NCI-H774 (cell line): ENCODE data around the gene ALK.

ENCODE experiments used
- DNase-seq: peaks from one replicate; lab custom pipeline; 2025; lab: John Stamatoyannopoulos, UW

Gene ALK

DNA sequence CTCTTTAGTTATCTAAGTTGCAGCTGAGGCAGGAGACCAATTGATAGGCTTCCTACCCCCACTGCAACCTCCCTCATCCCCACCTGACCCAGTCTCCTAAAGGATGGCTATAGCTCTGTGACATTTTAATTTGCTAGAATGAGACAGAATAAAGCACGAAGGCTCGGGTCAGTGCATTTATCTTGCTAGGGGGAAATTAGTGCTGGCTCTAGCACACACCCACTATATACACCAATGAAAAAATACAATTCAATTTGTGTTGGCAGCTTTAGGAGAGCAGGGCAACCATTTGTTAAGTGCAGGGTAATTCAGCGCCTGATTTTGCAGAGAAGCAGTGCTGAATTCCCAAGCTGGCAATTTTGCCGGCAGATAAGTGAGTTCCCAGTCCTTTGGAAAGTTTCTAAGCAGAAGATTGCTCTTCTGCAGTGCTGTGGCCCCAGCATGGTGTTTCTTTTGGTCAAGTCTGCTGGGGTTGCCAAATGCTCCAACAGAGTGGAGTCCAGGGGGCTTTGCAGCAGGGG, 346.0 kb downstream of the ALK start:
- DNase-seq, result no peak

- DNase-seq, result no peak
Measured at GRCh38 chr2:29573612-29574011, 347.8 kb downstream of the ALK start.

- no peak for DNase-seq
Measured at GRCh38 chr2:29573147-29573546, 348.2 kb downstream of the ALK start.

GRCh38 chr2:29570539-29570938, 350.8 kb downstream of the ALK start:
- no peak for DNase-seq

DNA sequence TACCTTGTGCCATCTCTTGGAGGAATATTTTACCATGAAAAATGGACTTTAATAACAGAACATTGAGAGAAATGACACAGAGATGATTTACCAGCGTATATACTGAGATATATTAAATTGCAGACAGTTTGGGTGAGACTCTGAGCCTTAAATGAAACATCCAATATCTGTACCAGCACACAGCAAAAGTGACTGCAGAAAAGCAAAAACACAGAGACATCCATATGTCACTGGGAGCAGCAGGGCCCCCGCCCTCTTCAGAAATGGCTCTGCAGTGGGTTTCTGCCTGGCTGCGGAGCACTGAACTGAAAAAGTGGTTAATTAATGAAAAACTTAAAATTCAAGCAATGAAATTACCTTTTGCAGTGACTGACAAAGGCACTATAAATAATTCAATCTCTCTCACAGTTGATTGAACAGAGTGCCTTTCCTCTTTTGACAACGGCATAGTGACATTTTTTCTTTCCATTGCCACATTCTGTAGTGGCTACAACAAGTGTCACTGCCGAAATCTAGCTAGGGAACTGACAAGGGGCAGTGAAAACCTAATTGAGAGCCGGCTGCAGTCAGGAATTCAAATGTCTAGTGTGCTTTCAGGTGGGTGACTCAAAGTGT, 353.4 kb downstream of the ALK start:
- no peak for DNase-seq

GRCh38 chr2:29563697-29564096, 357.7 kb downstream of the ALK start:
- no peak for DNase-seq

GRCh38 chr2:29562896-29563295, 358.5 kb downstream of the ALK start:
- DNase-seq, result no peak

DNA sequence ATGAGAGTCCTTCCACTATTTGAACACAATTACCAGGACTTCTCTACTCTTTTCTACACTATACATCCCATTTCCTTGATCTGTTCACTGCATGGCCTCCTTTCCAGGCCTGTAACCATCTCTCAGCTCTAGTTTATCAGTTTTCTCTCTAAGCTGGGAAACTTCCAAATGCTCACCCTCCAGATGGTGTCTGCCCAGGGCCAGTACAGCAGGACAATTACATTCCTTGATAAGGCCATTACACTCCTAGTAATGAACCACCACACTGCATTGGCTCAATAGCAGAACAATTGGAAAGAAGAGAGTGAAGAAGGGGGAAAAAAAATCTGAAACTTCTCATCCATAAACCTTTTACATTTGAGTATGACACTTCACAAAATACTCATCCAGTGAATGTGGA, 359.1 kb downstream of the ALK start:
- DNase-seq, result no peak

- DNase-seq, result no peak
Measured at GRCh38 chr2:29561628-29562027, 359.8 kb downstream of the ALK start.

- DNase-seq, result no peak
Measured at GRCh38 chr2:29561181-29561580, 360.2 kb downstream of the ALK start.

DNA sequence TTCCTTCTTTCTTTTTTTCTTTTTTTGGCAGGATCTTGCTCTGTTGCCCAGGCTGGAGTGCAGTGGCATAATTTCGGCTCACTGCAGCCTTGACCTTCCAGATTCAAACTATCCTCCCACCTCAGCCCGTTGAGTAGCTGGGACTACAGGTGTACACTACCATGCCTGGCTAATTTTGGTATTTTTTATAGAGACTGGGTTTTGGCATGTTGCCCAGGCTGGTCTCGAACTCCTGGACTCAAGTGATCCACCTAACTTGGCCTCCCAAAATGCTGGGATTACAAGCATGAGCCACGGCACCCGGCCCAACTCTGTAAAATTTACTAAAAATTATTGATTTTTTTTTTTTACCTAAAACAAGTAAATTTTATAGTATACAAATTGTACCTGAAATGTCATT, 360.8 kb downstream of the ALK start:
- DNase-seq, result no peak

DNA sequence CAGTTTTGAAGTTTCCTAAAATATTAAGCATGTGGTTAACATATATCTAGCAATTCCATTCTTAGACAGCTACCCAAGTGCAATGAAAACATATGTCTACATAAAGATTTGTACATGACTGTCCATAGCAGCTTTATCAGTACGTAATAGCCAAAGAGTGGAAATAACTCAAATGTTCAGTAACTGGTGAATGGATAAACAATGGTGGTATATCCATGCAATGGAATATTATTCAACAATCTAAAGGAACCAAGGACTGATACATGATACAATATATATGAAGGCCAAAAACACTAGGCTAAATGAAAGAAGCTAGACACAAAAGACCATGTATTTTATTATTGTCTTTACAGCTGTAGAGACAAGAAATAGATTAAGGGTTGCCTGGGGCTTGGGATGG, 361.4 kb downstream of the ALK start:
- no peak for DNase-seq

DNA sequence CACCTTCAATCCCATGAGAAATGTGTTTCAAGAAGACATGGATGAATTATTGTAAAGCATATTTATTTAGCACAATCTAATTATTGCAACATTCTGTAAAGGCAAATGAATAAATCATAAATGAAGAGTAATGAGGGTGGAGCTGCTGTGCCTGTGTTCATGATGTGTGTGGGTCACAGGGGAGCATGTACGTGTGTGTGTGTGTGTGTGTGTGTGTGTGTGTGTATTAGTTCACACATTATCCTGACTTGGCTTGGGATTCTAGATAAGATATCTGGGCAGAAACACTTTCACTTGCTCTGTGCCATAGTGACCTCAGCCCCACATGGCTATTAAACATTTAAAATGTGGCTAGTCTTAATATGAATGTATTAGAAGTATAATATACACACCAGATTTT, 361.8 kb downstream of the ALK start:
- no peak for DNase-seq

GRCh38 chr2:29558097-29558496, 363.3 kb downstream of the ALK start:
- DNase-seq, result no peak

DNA sequence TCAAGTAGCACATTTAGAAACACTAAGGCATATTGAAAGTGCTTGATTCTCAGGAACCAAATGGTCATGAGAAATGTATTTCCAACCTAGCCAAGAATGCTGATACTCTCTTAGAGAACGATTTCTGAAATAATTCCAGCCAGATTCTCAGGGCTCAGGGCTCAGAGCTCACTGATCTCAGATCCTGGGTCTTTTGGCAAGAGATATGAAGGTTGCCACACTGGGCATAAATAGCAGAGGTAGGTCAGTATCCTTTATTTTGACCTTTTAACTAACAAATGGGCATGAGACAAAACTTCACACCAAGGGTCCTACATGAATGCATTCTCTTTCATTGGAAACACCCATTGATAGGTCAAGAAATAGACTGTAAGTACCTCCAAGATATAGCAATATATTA, 364.1 kb downstream of the ALK start:
- DNase-seq, result no peak

DNA sequence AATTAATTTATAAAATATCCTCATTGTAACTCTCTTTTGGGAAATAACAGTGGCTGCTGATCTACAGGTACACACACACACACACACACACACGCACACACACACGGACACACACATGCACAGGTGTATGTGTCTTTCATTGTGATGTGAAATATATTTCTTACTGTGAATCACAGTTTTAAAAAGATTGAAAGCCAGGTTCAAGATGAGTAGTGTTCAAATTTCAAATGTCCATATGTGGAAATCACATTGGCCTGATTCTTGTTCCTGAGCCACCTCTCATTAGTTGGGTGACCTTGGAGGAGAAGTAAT, 372.4 kb downstream of the ALK start:
- DNase-seq, result no peak

GRCh38 chr2:29544917-29545316, 376.5 kb downstream of the ALK start:
- DNase-seq, result no peak

DNA sequence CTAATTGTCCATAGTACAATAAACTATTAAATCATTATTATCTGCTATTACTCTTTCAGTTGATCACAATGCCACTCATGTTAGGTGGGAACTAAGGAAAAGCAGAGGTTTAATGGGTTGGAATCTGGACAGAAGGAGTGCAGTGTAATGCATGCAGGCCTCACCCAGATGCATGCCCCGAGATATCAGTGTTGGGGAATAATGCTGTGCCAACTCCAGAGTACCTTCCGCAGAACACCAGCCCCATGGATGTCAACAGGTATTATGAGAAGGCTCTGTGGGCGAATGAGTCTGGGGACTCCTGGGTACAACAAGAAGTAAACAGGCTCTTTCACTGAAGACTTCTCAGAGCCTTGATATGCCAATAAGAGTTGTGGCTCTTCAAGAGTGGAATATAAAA, 377.4 kb downstream of the ALK start:
- no peak for DNase-seq

GRCh38 chr2:29535188-29535587, 386.2 kb downstream of the ALK start:
- no peak for DNase-seq

- DNase-seq, result no peak
Measured at GRCh38 chr2:29532436-29532835, 388.9 kb downstream of the ALK start.

DNA sequence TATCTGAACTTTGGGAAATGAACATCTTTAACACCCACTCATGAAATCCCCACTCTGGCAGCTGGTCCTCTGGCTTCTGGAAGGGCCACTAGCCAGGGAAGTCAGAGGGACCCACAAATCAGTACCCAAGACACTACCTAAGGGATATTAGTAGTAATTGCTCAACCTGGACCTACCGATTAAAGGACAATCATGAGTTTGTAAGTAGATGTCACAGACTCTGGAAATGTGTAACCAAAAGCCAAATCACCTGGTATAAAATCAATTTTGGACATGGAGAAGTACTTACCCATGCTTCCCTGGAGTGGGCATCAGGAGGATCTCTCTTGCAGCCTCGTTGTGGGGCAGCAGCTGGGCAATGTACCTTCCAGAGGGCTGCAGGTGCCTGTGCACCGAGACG, 389.8 kb downstream of the ALK start:
- DNase-seq, result no peak

GRCh38 chr2:29530281-29530680, 391.1 kb downstream of the ALK start:
- DNase-seq, result no peak

DNA sequence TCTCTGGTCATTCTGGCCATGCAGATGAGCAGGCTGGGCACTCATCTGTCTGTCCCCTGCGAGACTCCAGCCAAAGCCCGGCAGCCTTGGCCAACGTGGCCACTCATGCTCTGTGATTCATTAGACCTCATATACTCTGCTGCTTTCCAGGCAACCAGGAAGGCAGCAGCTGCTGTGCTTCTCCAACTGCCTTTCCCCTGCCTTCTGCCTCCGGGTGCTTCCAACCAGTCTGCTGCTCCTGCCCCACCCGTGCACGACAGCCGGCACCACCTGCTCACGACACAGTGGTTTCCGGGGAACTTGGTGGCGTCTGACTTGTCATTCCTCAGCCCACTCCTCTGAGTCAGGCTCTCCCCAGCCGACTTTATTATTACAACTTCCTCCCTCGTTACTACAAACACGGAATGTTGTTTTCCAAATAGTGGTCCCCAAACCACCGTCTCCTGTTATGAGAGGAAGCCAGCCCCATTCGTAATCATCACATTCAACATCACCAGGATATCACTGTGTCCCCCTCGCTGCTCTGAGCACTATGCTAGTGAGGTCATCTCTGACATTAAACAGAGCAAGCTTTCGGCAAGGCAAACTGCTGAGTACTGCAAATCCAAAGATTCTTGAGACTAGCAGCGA, 392.4 kb downstream of the ALK start:
- no peak for DNase-seq

DNA sequence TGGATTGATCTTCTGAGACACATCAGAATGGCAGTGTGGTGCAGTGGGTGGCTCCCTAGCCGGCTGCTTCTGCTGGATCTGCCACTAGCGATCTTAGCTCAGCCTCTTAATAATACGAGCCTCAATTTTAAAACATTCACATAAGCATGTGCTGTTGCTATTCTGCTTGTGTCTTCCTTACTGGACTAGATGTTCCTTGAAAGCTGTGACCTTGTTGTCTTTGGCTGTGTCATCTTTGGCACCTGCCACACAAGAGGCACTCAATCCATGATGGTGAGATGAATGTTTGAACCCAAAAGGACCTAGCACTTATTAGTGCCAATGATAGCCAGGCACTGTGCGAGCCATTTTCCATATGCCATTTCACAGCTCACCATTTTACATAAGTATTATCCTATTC, 393.0 kb downstream of the ALK start:
- no peak for DNase-seq
